GM23338 (cell line): ENCODE data around the gene SLC15A1. TPM values are rescaled to one million over a fixed set of nuclear protein-coding genes. Genes with fewer than 3 reads are reported as not detected.

Experiments
- ATAC-seq: fragments of 200-7000 bp; cut with Tn5 transposase; 3 replicates; pipeline ENCODE4 v1.9.1; 2020
- DNase-seq: peaks from one replicate; pipeline ENCODE4 v3.0.0-alpha.2; 2015; ENCODE audit warnings: low spot score
- H2AFZ ChIP-seq: fragments of 200-600 bp; sonication (generic); 2 replicates; pipeline ENCODE4 v1.8.0; 2016; ENCODE audit warnings: antibody characterized with exemption, mild to moderate bottlenecking, moderate library complexity
- H3F3A ChIP-seq: fragments of 200-600 bp; sonication (generic); replicated peaks from 2 replicates; pipeline ENCODE4 v1.8.0; 2017; ENCODE audit warnings: antibody characterized with exemption, mixed run types, low read depth
- H3K27ac ChIP-seq: fragments of 200-600 bp; sonication (generic); 2 replicates; pipeline ENCODE4 v1.6.1; 2016; ENCODE audit warnings: low read depth
- H3K27me3 ChIP-seq: fragments of 200-600 bp; sonication (generic); 2 replicates; pipeline ENCODE4 v1.8.0; 2016; ENCODE audit warnings: mild to moderate bottlenecking, mixed run types, moderate library complexity; ENCODE audit not compliant: insufficient read depth
- H3K36me3 ChIP-seq: fragments of 200-600 bp; sonication (generic); 2 replicates; pipeline ENCODE4 v1.8.0; 2016; ENCODE audit warnings: mild to moderate bottlenecking; ENCODE audit not compliant: insufficient read depth
- H3K4me1 ChIP-seq: fragments of 200-600 bp; sonication (generic); 2 replicates; pipeline ENCODE4 v1.8.0; 2016; ENCODE audit warnings: mild to moderate bottlenecking, moderate library complexity; ENCODE audit not compliant: insufficient read depth
- H3K4me2 ChIP-seq: fragments of 200-600 bp; sonication (generic); 2 replicates; pipeline ENCODE4 v1.7.1; 2017; ENCODE audit warnings: mixed run types
- H3K4me3 ChIP-seq: fragments of 200-600 bp; sonication (generic); 2 replicates; pipeline ENCODE4 v1.6.1; 2016; ENCODE audit warnings: mixed run types
- H3K79me2 ChIP-seq: fragments of 200-600 bp; sonication (generic); replicated peaks from 2 replicates; pipeline ENCODE4 v1.8.0; 2017; ENCODE audit warnings: mild to moderate bottlenecking; ENCODE audit not compliant: insufficient read depth
- H3K9me2 ChIP-seq: fragments of 200-600 bp; sonication (generic); 2 replicates; pipeline ENCODE4 v1.8.0; 2017; ENCODE audit not compliant: insufficient read depth
- H4K20me1 ChIP-seq: fragments of 200-600 bp; sonication (generic); replicated peaks from 2 replicates; pipeline ENCODE4 v1.8.0; 2017; ENCODE audit warnings: mild to moderate bottlenecking; ENCODE audit not compliant: insufficient read depth
- H3K27ac Mint-ChIP-seq: 2 replicates; pipeline ENCODE4 v1.8.0; 2020; ENCODE audit warnings: inconsistent platforms, mild to moderate bottlenecking, moderate library complexity, mixed read lengths
- H3K27me3 Mint-ChIP-seq: 3 replicates; pipeline ENCODE4 v1.8.0; 2022; ENCODE audit warnings: low read depth, mild to moderate bottlenecking, moderate library complexity, mixed read lengths, inconsistent platforms; ENCODE audit not compliant: insufficient read depth, poor library complexity
- H3K36me3 Mint-ChIP-seq: 3 replicates; pipeline ENCODE4 v1.8.0; 2021; ENCODE audit warnings: low read depth, mild to moderate bottlenecking, inconsistent platforms, moderate library complexity, mixed read lengths
- H3K4me1 Mint-ChIP-seq: 3 replicates; pipeline ENCODE4 v1.8.0; 2020; ENCODE audit warnings: mild to moderate bottlenecking, inconsistent platforms, mixed read lengths
- H3K4me3 Mint-ChIP-seq: 3 replicates; pipeline ENCODE4 v1.8.0; 2021; ENCODE audit warnings: moderate library complexity, mild to moderate bottlenecking, inconsistent platforms, mixed read lengths
- H3K9me3 Mint-ChIP-seq: 3 replicates; pipeline ENCODE4 v1.8.0; 2020; ENCODE audit warnings: moderate library complexity, mild to moderate bottlenecking, inconsistent platforms, mixed read lengths
- CREB1 ChIP-seq: fragments of 250-450 bp; sonication (Bioruptor Pico); IDR thresholded peaks from 2 replicates; pipeline ENCODE4 v1.5.0; 2020; ENCODE audit warnings: low read depth, mild to moderate bottlenecking, moderate library complexity
- ETS1 ChIP-seq: IDR thresholded peaks from 2 replicates; pipeline ENCODE4 v1.6.1; 2016; ENCODE audit warnings: antibody characterized with exemption
- EZH2 ChIP-seq: fragments of 200-600 bp; sonication (generic); IDR thresholded peaks from one replicate; pipeline ENCODE4 v1.8.0; 2017; ENCODE audit warnings: antibody characterized with exemption, mild to moderate bottlenecking, low read depth; ENCODE audit not compliant: unreplicated experiment
- EZH2phosphoT487 ChIP-seq: fragments of 200-600 bp; sonication (generic); IDR thresholded peaks from one replicate; pipeline ENCODE4 v1.8.1; 2018; ENCODE audit warnings: antibody characterized with exemption; ENCODE audit not compliant: unreplicated experiment
- JUNB ChIP-seq: IDR thresholded peaks from one replicate; pipeline ENCODE4 v1.6.1; 2016; ENCODE audit warnings: antibody characterized with exemption; ENCODE audit not compliant: unreplicated experiment
- NANOG ChIP-seq: IDR thresholded peaks from 2 replicates; pipeline ENCODE4 v1.6.1; 2016; ENCODE audit warnings: antibody characterized with exemption, borderline replicate concordance
- POLR2AphosphoS5 ChIP-seq: IDR thresholded peaks from 2 replicates; pipeline ENCODE4 v1.6.1; 2016; ENCODE audit warnings: antibody characterized with exemption, low read depth
- REST ChIP-seq: IDR thresholded peaks from one replicate; pipeline ENCODE4 v1.6.1; 2018; ENCODE audit warnings: antibody characterized with exemption; ENCODE audit not compliant: unreplicated experiment
- STAT1 ChIP-seq: IDR thresholded peaks from one replicate; pipeline ENCODE4 v1.6.1; 2016; ENCODE audit warnings: antibody characterized with exemption; ENCODE audit not compliant: unreplicated experiment
- ZNF114 ChIP-seq: fragments of 250-450 bp; sonication (Bioruptor Pico); IDR thresholded peaks from 2 replicates; pipeline ENCODE4 v1.5.0; 2020; ENCODE audit warnings: mild to moderate bottlenecking, moderate library complexity
- ZNF462 ChIP-seq: fragments of 250-450 bp; sonication (Bioruptor Pico); IDR thresholded peaks from 2 replicates; pipeline ENCODE4 v1.5.0; 2020; ENCODE audit warnings: mild to moderate bottlenecking, moderate library complexity
- polyA plus RNA-seq: library from polyadenylated mRNA; unstranded; fragments of >200 nt; fragmentation: Nextera tagmentation; extraction: Ambion mirVana; gene quantifications from 2 replicates; pipeline ENCODE4 v1.2.1, GENCODE V29; 2016
- total RNA-seq: library from RNA; depleted of rRNA; stranded (reverse); fragments of >200 nt; shearing (Covaris generic); gene quantifications from 2 replicates; pipeline ENCODE4 v1.2.3, GENCODE V29; 2014

Gene SLC15A1
- total and polyA plus RNA-seq, 2 experiments from 2014 or later: 1.6 to 3.0 TPM

- no peak for TF ChIP-seq JUNB
- TF ChIP-seq REST: no peak
Measured at GRCh38 chr13:98792321-98792720, 39.8 kb upstream of the SLC15A1 start (continued).

- no peaks in the 10 kb centered on the region for H3K36me3 ChIP-seq
- ATAC-seq (no peak), DNase-seq (no peak)
- no peak overlapping the region for H3K4me3 ChIP-seq
- H3K79me2 ChIP-seq: no peaks in the 10 kb centered on the region
- H3K4me1 Mint-ChIP-seq: peaks cover 3% of the 10 kb centered on the region; the same call in 2 of the 3 replicates
- no peak overlapping the region for H2AFZ ChIP-seq
- peaks cover 15% of the 10 kb centered on the region; the same call in 1 of the 2 replicates for H3K9me2 ChIP-seq
- H3K27ac ChIP-seq: no peak overlapping the region
- no peak overlapping the region for H3K4me2 ChIP-seq
- peaks cover 2% of the 10 kb centered on the region; the same call in 1 of the 3 replicates for H3K36me3 Mint-ChIP-seq
- no peaks in the 10 kb centered on the region; the same call in 1 of the 2 replicates for H4K20me1 ChIP-seq
- H3K9me3 Mint-ChIP-seq: no peaks in the 10 kb centered on the region; the same call in 2 of the 3 replicates
- no peaks in the 10 kb centered on the region for H3K4me1 ChIP-seq
- no peak overlapping the region for H3K27ac Mint-ChIP-seq
- H3K4me3 Mint-ChIP-seq: no peak overlapping the region
- H3K27me3 ChIP-seq: no peaks in the 10 kb centered on the region
- H3K27me3 Mint-ChIP-seq: peaks cover 11% of the 10 kb centered on the region
- no peaks in the 10 kb centered on the region for H3F3A ChIP-seq
- TF ChIP-seq STAT1 (no peak), POLR2AphosphoS5 (no peak), NANOG (no peak), CREB1 (no peak), EZH2 (no peak), REST (no peak), JUNB (no peak), ZNF462 (CRISPR knock-in tag) (no peak), ETS1 (no peak), EZH2phosphoT487 (no peak), ZNF114 (CRISPR knock-in tag) (no peak)
Measured at GRCh38 chr13:98791611-98792010, 39.1 kb upstream of the SLC15A1 start.
